Neuronal stem cell (in vitro differentiated cells): ENCODE results near the gene XYLT1.

Experiments
- DNase-seq: peaks from one replicate; pipeline ENCODE4 v3.0.0-alpha.2; 2013; ENCODE audit warnings: low spot score
- H2AFZ ChIP-seq: one replicate; pipeline ENCODE4 v1.6.1; 2013; ENCODE audit warnings: mild to moderate bottlenecking, low read length, inconsistent platforms
- H2AK5ac ChIP-seq: 2 replicates; pipeline ENCODE4 v1.6.1; 2013; ENCODE audit warnings: low read depth, mild to moderate bottlenecking, inconsistent platforms, low read length, moderate library complexity, mixed read lengths
- H2BK120ac ChIP-seq: 2 replicates; pipeline ENCODE4 v1.6.1; 2013; ENCODE audit warnings: low read depth, mild to moderate bottlenecking, inconsistent platforms, low read length, moderate library complexity, mixed read lengths
- H2BK12ac ChIP-seq: one replicate; pipeline ENCODE4 v1.6.1; 2013; ENCODE audit warnings: low read length, inconsistent platforms
- H2BK15ac ChIP-seq: 2 replicates; pipeline ENCODE4 v1.6.1; 2013; ENCODE audit warnings: mild to moderate bottlenecking, low read length, inconsistent platforms, mixed read lengths
- H2BK5ac ChIP-seq: one replicate; pipeline ENCODE4 v1.6.1; 2013; ENCODE audit warnings: inconsistent platforms, mild to moderate bottlenecking, low read length, moderate library complexity
- H3K14ac ChIP-seq: one replicate; pipeline ENCODE4 v1.6.1; 2013; ENCODE audit warnings: low read length, inconsistent platforms
- H3K18ac ChIP-seq: 2 replicates; pipeline ENCODE4 v1.6.1; 2013; ENCODE audit warnings: low read length, inconsistent platforms
- H3K23ac ChIP-seq: 2 replicates; pipeline ENCODE4 v1.6.1; 2013; ENCODE audit warnings: low read depth, mild to moderate bottlenecking, mixed read lengths, low read length, inconsistent platforms; ENCODE audit not compliant: poor library complexity
- H3K27ac ChIP-seq: replicated peaks from 3 replicates; pipeline ENCODE4 v1.5.1; 2013; ENCODE audit warnings: low read length, inconsistent platforms
- H3K27me3 ChIP-seq, 3 experiments: 2 replicates each; pipeline ENCODE4 v1.6.1; 2013; ENCODE audit warnings: low read length in 3 of 3, mild to moderate bottlenecking in 2 of 3, inconsistent platforms in 1 of 3, low read depth in 1 of 3, mixed read lengths in 1 of 3, moderate library complexity in 1 of 3; ENCODE audit not compliant: control insufficient read depth in 3 of 3, insufficient read depth in 3 of 3
- H3K36me3 ChIP-seq, 2 donors: replicated peaks in 1 of 2; 2 replicates each; pipeline ENCODE4 v1.6.1; 2013; ENCODE audit warnings: low read length in 2 of 2; ENCODE audit not compliant: control insufficient read depth in 2 of 2, insufficient read depth in 2 of 2
- H3K4ac ChIP-seq: 2 replicates; pipeline ENCODE4 v1.6.1; 2013; ENCODE audit warnings: inconsistent platforms, mild to moderate bottlenecking, low read length, moderate library complexity
- H3K4me1 ChIP-seq, 2 donors: 1 replicate in 1 of 2; 2 replicates in 1 of 2; pipeline ENCODE4 v1.6.1; 2013; ENCODE audit warnings: low read length in 2 of 2, low read depth in 1 of 2; ENCODE audit not compliant: control insufficient read depth in 2 of 2, insufficient read depth in 1 of 2
- H3K4me2 ChIP-seq: one replicate; pipeline ENCODE4 v1.6.1; 2013; ENCODE audit warnings: mild to moderate bottlenecking, low read length, inconsistent platforms; ENCODE audit not compliant: insufficient read depth, poor library complexity, severe bottlenecking
- H3K4me3 ChIP-seq, 2 donors: 2 replicates each; pipeline ENCODE4 v1.5.1; 2013; ENCODE audit warnings: low read length in 2 of 2, mild to moderate bottlenecking in 2 of 2, inconsistent platforms in 1 of 2, moderate library complexity in 1 of 2
- H3K79me1 ChIP-seq: one replicate; pipeline ENCODE4 v1.6.1; 2013; ENCODE audit warnings: low read depth, mild to moderate bottlenecking, inconsistent platforms, low read length, moderate library complexity
- H3K9ac ChIP-seq: one replicate; pipeline ENCODE4 v1.6.1; 2013; ENCODE audit warnings: mild to moderate bottlenecking, low read depth, low read length, inconsistent platforms; ENCODE audit not compliant: poor library complexity
- H3K9me3 ChIP-seq, 2 donors: replicated peaks in 1 of 2; 2 replicates each; pipeline versions ENCODE3 to v1.6.1; 2013; ENCODE audit warnings: low read length in 2 of 2, mild to moderate bottlenecking in 2 of 2, inconsistent platforms in 1 of 2, low read depth in 1 of 2, mixed read lengths in 1 of 2, moderate library complexity in 1 of 2; ENCODE audit not compliant: control insufficient read depth in 2 of 2, insufficient read depth in 1 of 2
- H4K8ac ChIP-seq: one replicate; pipeline ENCODE4 v1.6.1; 2013; ENCODE audit warnings: low read depth, mild to moderate bottlenecking, inconsistent platforms, low read length, moderate library complexity
- H4K91ac ChIP-seq: one replicate; pipeline ENCODE4 v1.6.1; 2013; ENCODE audit warnings: low read length, low read depth, mild to moderate bottlenecking, inconsistent platforms; ENCODE audit not compliant: poor library complexity
- WGBS, 2 donors: extraction: QIAGEN DNeasy Blood & Tissue Kit; methylation state at CpG; one replicate each; pipeline ENCODE4 v1.1.7; 2013; ENCODE audit warnings: missing lambda C conversion rate in 2 of 2, mixed read lengths in 1 of 2; ENCODE audit not compliant: insufficient read length in 2 of 2, insufficient replicate concordance in 1 of 2; ENCODE audit errors: extremely low coverage in 2 of 2; 5-methylcytosine and 5-hydroxymethylcytosine counted together

Gene XYLT1

GRCh38 chr16:17381784-17382183 is 89.0 kb downstream of the XYLT1 start:
- no peak overlapping the region for H3K27ac ChIP-seq
- no peak overlapping the region for H3K4ac ChIP-seq

GRCh38 chr16:17380613-17381012 is 90.1 kb downstream of the XYLT1 start:
- Histone ChIP-seq H3K4me1 (peaks cover 21 to 32% of the 10 kb centered on the region in 2 donors), H3K9ac (no peak overlapping the region), H2AFZ (no peak overlapping the region), H3K27ac (no peak overlapping the region), H2AK5ac (no peak overlapping the region), H4K8ac (no peak overlapping the region), H4K91ac (no peak overlapping the region), H2BK5ac (no peak overlapping the region), H3K23ac (no peak overlapping the region), H3K4me2 (no peak overlapping the region), H3K18ac (no peak overlapping the region), H3K36me3 (no peaks in the 10 kb centered on the region), H3K79me1 (no peaks in the 10 kb centered on the region), H3K9me3 (no peaks in the 10 kb centered on the region), H2BK15ac (no peak overlapping the region), H3K4me3 (no peak overlapping the region), H2BK120ac (no peak overlapping the region), H2BK12ac (no peak overlapping the region), H3K14ac (no peak overlapping the region), H3K4ac (no peak overlapping the region), H3K27me3 (peaks cover 0 to 4% (median 0%) of the 10 kb centered on the region in 3 experiments)
- DNase-seq = no peak
- WGBS, 2 donors = no CpG with 5 or more reads among the region's 3 CpGs

More at GRCh38 chr16:17381784-17382183, 89.0 kb downstream of the XYLT1 start:
- Histone ChIP-seq H3K36me3 (no peaks in the 10 kb centered on the region), H2BK120ac (no peak overlapping the region), H3K27me3 (peaks cover 0 to 2% (median 0%) of the 10 kb centered on the region in 3 experiments), H3K23ac (no peak overlapping the region), H2BK15ac (no peak overlapping the region), H4K91ac (no peak overlapping the region), H2AK5ac (no peak overlapping the region), H3K4me1 (peaks cover 27 to 32% of the 10 kb centered on the region in 2 donors), H2BK5ac (no peak overlapping the region), H3K4me3 (no peak overlapping the region), H3K79me1 (no peaks in the 10 kb centered on the region), H3K14ac (no peak overlapping the region), H3K9ac (no peak overlapping the region), H3K18ac (no peak overlapping the region), H4K8ac (no peak overlapping the region), H3K4me2 (no peak overlapping the region), H2BK12ac (no peak overlapping the region), H2AFZ (no peak overlapping the region), H3K9me3 (no peaks in the 10 kb centered on the region)
- no CpG with 5 or more reads among the region's 1 CpG for WGBS, 2 donors
- no peak for DNase-seq

GRCh38 chr16:17379121-17379571 is 91.6 kb downstream of the XYLT1 start:
- no peak overlapping the region for H3K27ac ChIP-seq
- no peak overlapping the region for H2BK12ac ChIP-seq
- peaks cover 16 to 32% of the 10 kb centered on the region in 2 donors for H3K4me1 ChIP-seq

GRCh38 chr16:17377360-17378324 is 93.1 kb downstream of the XYLT1 start:
- H3K36me3 ChIP-seq = no peaks in the 10 kb centered on the region
- peaks cover 0 to 4% (median 0%) of the 10 kb centered on the region in 3 experiments for H3K27me3 ChIP-seq
- H2BK15ac ChIP-seq = no peak overlapping the region
- no peak overlapping the region for H2BK120ac ChIP-seq
- no CpG with 5 or more reads among the region's 11 CpGs for WGBS, 2 donors
- H3K4me1 ChIP-seq = peaks cover 11 to 25% of the 10 kb centered on the region in 2 donors
- H2AK5ac ChIP-seq = no peak overlapping the region
- no peak overlapping the region for H2AFZ ChIP-seq
- H3K4me2 ChIP-seq = no peak overlapping the region
- H3K4ac ChIP-seq = no peak overlapping the region
- no peak overlapping the region for H3K18ac ChIP-seq
- H3K79me1 ChIP-seq = no peaks in the 10 kb centered on the region
- no peak overlapping the region for H3K27ac ChIP-seq
- H4K8ac ChIP-seq = no peak overlapping the region
- H2BK12ac ChIP-seq = no peak overlapping the region
- peak; percentile 47 for DNase-seq
- no peak overlapping the region for H3K9ac ChIP-seq
- no peak overlapping the region for H3K14ac ChIP-seq
- no peak overlapping the region for H4K91ac ChIP-seq
- H3K23ac ChIP-seq = no peak overlapping the region
- H2BK5ac ChIP-seq = no peak overlapping the region
- H3K4me3 ChIP-seq = no peak overlapping the region
- no peaks in the 10 kb centered on the region for H3K9me3 ChIP-seq

More at GRCh38 chr16:17379121-17379571, 91.6 kb downstream of the XYLT1 start:
- Histone ChIP-seq H4K91ac (no peak overlapping the region), H3K36me3 (no peaks in the 10 kb centered on the region), H3K14ac (no peak overlapping the region), H3K18ac (peak overlapping the region; percentile 31), H3K4me3 (no peak overlapping the region), H2AFZ (no peak overlapping the region), H2BK120ac (no peak overlapping the region), H3K23ac (no peak overlapping the region), H3K9me3 (no peaks in the 10 kb centered on the region), H2BK15ac (no peak overlapping the region), H3K79me1 (no peaks in the 10 kb centered on the region), H3K27me3 (peaks cover 0 to 4% (median 0%) of the 10 kb centered on the region in 3 experiments), H2AK5ac (no peak overlapping the region), H2BK5ac (no peak overlapping the region), H3K9ac (no peak overlapping the region), H3K4me2 (no peak overlapping the region), H4K8ac (no peak overlapping the region), H3K4ac (no peak overlapping the region)
- DNase-seq = no peak
- no CpG with 5 or more reads among the region's 7 CpGs for WGBS, 2 donors
